ENCODE results near the gene WDPCP. TPM values are rescaled to one million over a fixed set of nuclear protein-coding genes. Genes with fewer than 3 reads are reported as not detected.
"Not testable (repeated sequence)": the region's sequence is repeated elsewhere in the genome, so short reads cannot be mapped to it uniquely, and the experiment has no call there.

The WDPCP gene
- total RNA-seq, 2 experiments from 2014 or later: 10.5 to 12.0 TPM

DNA sequence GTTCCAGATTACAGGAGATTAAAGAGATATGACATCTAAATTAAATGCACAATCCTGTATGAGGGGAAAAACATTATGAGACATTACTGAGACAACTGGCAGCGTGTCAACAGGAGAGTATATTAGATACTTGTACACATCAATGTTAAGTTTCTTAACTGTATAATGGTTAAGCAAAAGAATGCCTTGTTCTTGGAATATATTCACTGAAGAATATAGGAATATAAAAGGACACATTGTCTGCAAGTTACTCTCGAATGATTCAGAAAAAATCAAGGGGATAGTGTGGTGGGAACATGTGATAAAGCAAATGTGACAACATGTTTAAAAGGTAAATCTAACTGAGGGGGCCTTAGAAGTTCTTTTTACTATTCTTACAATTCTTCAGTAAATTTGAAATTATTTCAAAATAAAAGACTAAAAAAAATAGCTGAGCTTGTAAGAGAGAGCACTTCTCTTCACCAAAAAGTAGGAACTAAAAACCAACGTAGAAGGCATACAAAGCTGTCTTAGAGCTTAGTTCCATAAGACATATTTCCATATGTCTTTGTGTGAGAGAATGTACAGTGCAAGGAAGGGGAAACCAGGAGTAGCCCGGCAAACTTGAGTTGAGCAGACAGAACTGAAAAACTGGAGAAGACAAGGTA is 7.5 kb downstream of the WDPCP start:
- DNase-seq (no peak), ATAC-seq (ENCODE audit: low read depth) (no peak)
- no peak overlapping the region for H3K27ac Mint-ChIP-seq
- H3K4me3 Mint-ChIP-seq: no peak overlapping the region
- H3K27me3 Mint-ChIP-seq: no peaks in the 10 kb centered on the region
- no peaks in the 10 kb centered on the region for H3K9me3 Mint-ChIP-seq
- POLR2A ChIA-PET: no interaction called here
- peaks cover 3% of the 10 kb centered on the region for H3K36me3 Mint-ChIP-seq
- H3K4me1 Mint-ChIP-seq: no peaks in the 10 kb centered on the region

- Mint-ChIP-seq H3K9me3 (peaks cover 4% of the 10 kb centered on the region), H3K4me1 (no peaks in the 10 kb centered on the region), H3K36me3 (peaks cover 3% of the 10 kb centered on the region), H3K27me3 (no peaks in the 10 kb centered on the region), H3K27ac (no peak overlapping the region), H3K4me3 (no peak overlapping the region)
- no peak for DNase-seq
- no peak for ATAC-seq (ENCODE audit: low read depth)
- POLR2A ChIA-PET: no interaction called here
Observed at GRCh38 chr2:63578767-63579166, 9.5 kb downstream of the WDPCP start.

DNA sequence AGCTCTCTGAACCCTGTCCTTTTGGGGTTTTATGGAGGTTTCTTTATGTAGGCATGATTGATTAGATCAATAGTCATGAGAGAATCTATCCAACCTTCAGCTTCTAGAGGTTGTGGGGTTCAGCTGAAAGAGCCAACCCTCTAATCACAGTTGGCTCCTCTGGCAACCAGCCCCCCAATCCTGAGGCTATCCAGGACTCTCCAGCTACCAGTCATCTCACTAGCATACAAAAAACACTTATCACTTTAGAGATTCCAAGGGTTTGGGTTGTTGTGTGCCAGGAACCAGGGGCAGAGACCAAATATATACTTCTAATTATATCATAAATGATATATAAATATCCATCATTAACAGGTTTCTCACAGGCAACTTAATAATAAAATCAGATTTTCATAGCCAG is 11.7 kb downstream of the WDPCP start:
- Mint-ChIP-seq H3K27ac (no peak overlapping the region), H3K4me1 (no peaks in the 10 kb centered on the region), H3K9me3 (peaks cover 6% of the 10 kb centered on the region), H3K36me3 (peaks cover 5% of the 10 kb centered on the region), H3K27me3 (no peaks in the 10 kb centered on the region), H3K4me3 (no peak overlapping the region)
- POLR2A ChIA-PET: no interaction called here
- ATAC-seq (ENCODE audit: low read depth) (no peak), DNase-seq (no peak)

DNA sequence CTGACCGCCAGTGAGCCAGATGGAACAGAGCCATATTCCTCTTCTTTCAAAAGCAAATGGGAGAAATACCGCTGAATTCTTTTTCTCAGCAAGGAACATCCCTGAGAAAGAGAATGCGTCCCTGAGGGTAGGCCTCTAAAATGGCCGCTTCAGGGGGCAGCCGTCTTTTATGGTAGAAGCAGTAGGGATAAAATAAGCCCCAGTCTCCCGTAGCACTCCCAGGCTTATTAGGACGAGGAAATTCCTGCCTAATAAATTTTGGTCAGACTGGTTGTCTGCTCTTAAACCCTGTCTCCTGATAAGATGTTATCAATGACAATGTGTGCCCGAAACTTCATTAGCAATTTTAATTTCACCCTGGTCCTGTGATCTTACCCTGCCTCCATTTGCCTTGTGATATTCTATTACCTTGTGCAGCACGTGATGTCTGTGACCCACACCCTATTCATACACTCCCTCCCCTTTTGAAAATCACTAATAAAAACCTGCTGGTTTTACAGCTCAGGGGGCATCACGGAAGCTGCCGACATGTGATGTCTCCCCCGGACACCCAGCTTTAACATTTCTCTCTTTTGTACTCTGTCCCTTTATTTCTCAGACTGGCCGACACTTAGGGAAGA is 14.4 kb downstream of the WDPCP start:
- H3K9me3 Mint-ChIP-seq: peaks cover 12% of the 10 kb centered on the region
- H3K4me1 Mint-ChIP-seq; DNase-seq; ATAC-seq (ENCODE audit: low read depth); H3K27me3 Mint-ChIP-seq; POLR2A ChIA-PET; H3K27ac Mint-ChIP-seq; H3K36me3 Mint-ChIP-seq; H3K4me3 Mint-ChIP-seq: not testable (repeated sequence)

- DNase-seq; H3K27ac Mint-ChIP-seq; POLR2A ChIA-PET; ATAC-seq (ENCODE audit: low read depth); H3K4me3 Mint-ChIP-seq; H3K4me1 Mint-ChIP-seq; H3K27me3 Mint-ChIP-seq: not testable (repeated sequence)
- H3K36me3 Mint-ChIP-seq: peaks cover 12% of the 10 kb centered on the region
- peaks cover 18% of the 10 kb centered on the region for H3K9me3 Mint-ChIP-seq
Observed at GRCh38 chr2:63573026-63573425, 15.3 kb downstream of the WDPCP start.

GRCh38 chr2:63572001-63572400 is 16.3 kb downstream of the WDPCP start:
- no peak overlapping the region for H3K4me3 Mint-ChIP-seq
- peaks cover 22% of the 10 kb centered on the region for H3K9me3 Mint-ChIP-seq
- POLR2A ChIA-PET: no interaction called here
- H3K36me3 Mint-ChIP-seq: peaks cover 14% of the 10 kb centered on the region
- H3K27me3 Mint-ChIP-seq: no peaks in the 10 kb centered on the region
- DNase-seq (no peak), ATAC-seq (ENCODE audit: low read depth) (no peak)
- peaks cover 1% of the 10 kb centered on the region for H3K4me1 Mint-ChIP-seq
- H3K27ac Mint-ChIP-seq: no peak overlapping the region

DNA sequence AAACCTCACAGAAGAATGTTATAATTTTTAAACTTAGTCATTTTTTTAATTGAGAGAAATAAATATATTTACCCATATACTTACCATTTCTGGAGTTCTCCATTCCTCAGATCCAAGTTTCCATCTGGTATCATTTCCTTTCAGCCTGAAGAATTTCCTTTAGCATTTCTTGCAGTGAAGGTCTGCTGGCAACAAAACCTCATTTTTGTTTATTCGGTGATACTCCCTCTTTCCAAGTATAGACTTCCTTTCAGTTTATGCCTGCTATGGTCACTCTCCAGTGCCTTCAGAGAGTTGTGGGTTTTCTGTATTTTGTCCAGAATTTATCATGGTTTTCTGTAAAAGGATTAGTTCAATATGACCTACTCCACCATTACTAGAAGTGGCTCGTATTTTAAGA is 17.0 kb downstream of the WDPCP start:
- peaks cover 24% of the 10 kb centered on the region for H3K9me3 Mint-ChIP-seq
- H3K36me3 Mint-ChIP-seq: peaks cover 14% of the 10 kb centered on the region
- H3K4me3 Mint-ChIP-seq: no peak overlapping the region

GRCh38 chr2:63569740-63570139 is 18.5 kb downstream of the WDPCP start:
- Mint-ChIP-seq H3K9me3 (peaks cover 29% of the 10 kb centered on the region), H3K27me3 (no peaks in the 10 kb centered on the region), H3K27ac (no peak overlapping the region), H3K36me3 (peaks cover 14% of the 10 kb centered on the region), H3K4me1 (peaks cover 1% of the 10 kb centered on the region), H3K4me3 (no peak overlapping the region)
- no peak for ATAC-seq (ENCODE audit: low read depth)
- DNase-seq: no peak
- POLR2A ChIA-PET: no interaction called here

More for the DNA sequence above, 17.0 kb downstream of the WDPCP start:
- Mint-ChIP-seq H3K4me1 (peaks cover 1% of the 10 kb centered on the region), H3K27ac (no peak overlapping the region), H3K27me3 (no peaks in the 10 kb centered on the region)
- POLR2A ChIA-PET: no interaction called here
- DNase-seq: no peak
- no peak for ATAC-seq (ENCODE audit: low read depth)

DNA sequence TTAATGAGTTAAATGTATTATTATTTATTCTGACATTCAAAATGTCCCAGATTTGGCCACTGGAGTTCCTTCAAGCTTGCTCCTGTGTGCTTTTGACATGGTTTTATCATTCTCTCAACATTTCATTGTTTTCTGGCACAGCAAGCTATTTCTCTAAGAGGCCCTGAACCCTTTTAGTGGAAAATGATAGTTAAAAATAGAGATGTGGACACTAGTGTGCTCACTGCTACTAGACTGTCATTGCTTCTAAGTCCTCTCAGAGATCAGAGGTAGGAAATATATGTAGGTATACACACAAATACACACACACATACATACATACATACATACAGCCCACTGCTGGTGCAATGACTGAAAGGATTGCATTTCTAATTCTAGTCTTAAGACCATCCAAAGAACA is 25.5 kb downstream of the WDPCP start:
- ATAC-seq (ENCODE audit: low read depth): no peak

DNA sequence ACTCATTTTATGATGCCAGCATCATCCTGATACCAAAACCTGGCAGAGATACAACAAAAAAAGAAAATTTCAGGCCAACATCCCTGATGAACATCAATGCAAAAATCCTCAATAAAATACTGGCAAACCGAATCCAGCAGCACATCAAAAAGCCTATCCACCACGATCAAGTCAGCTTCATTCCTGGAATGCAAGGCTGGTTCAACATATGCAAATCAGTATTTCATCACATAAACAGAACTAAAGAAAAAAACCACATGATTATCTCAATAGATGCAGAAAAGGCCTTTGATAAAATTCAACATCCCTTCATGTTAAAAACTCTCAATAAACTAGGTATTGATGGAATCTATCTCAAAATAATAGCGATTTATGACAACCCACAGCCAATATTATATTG is 29.4 kb downstream of the WDPCP start:
- not testable (repeated sequence) for H3K4me1 Mint-ChIP-seq; H3K4me3 Mint-ChIP-seq; DNase-seq; H3K27me3 Mint-ChIP-seq; H3K27ac Mint-ChIP-seq; ATAC-seq (ENCODE audit: low read depth)
- Mint-ChIP-seq H3K9me3 (peaks cover 24% of the 10 kb centered on the region), H3K36me3 (peaks cover 28% of the 10 kb centered on the region)
- POLR2A ChIA-PET: interaction anchor here (1.0 kb wide), 1 partner anchor 30 kb away, joined by 4 read pairs; the partner anchor contains the start of genes MDH1 and WDPCP

More for the DNA sequence above, 25.5 kb downstream of the WDPCP start:
- Mint-ChIP-seq H3K9me3 (peaks cover 27% of the 10 kb centered on the region), H3K36me3 (peaks cover 25% of the 10 kb centered on the region), H3K27me3 (no peaks in the 10 kb centered on the region), H3K4me3 (no peak overlapping the region), H3K4me1 (peaks cover 1% of the 10 kb centered on the region), H3K27ac (no peak overlapping the region)
- POLR2A ChIA-PET: no interaction called here
- DNase-seq: no peak

GRCh38 chr2:63557819-63558218 is 30.5 kb downstream of the WDPCP start:
- not testable (repeated sequence) for ATAC-seq (ENCODE audit: low read depth); H3K4me1 Mint-ChIP-seq; H3K4me3 Mint-ChIP-seq; H3K27ac Mint-ChIP-seq; H3K27me3 Mint-ChIP-seq; DNase-seq
- Mint-ChIP-seq H3K9me3 (peaks cover 24% of the 10 kb centered on the region), H3K36me3 (peaks cover 28% of the 10 kb centered on the region)
- POLR2A ChIA-PET: interaction anchor here (1.0 kb wide), 1 partner anchor 31 kb away, joined by 4 read pairs; the partner anchor contains the start of genes MDH1 and WDPCP

DNA sequence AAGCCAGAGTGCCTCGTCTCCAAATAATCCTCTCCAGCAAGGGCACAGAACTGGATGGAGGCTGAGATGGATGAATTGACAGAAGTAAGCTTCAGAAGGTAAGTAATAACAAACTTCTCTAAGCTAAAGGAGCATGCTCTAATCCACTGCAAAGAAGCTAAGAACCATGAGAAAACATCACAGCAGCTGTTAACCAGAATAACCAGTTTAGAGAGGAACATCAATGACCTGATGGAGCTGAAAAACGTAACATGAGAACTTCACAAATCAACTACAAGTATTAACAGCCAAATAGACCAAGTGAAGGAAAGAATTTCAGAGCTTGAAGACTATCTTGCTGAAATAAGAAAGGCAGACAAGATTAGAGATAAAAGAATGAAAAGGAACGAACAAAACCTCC is 32.3 kb downstream of the WDPCP start:
- no peak overlapping the region for H3K4me3 Mint-ChIP-seq
- H3K4me1 Mint-ChIP-seq: peaks cover 2% of the 10 kb centered on the region
- no peak for DNase-seq
- H3K27me3 Mint-ChIP-seq: no peaks in the 10 kb centered on the region
- peaks cover 17% of the 10 kb centered on the region for H3K9me3 Mint-ChIP-seq
- POLR2A ChIA-PET: no interaction called here
- ATAC-seq (ENCODE audit: low read depth): no peak
- peaks cover 21% of the 10 kb centered on the region for H3K36me3 Mint-ChIP-seq
- H3K27ac Mint-ChIP-seq: no peak overlapping the region

DNA sequence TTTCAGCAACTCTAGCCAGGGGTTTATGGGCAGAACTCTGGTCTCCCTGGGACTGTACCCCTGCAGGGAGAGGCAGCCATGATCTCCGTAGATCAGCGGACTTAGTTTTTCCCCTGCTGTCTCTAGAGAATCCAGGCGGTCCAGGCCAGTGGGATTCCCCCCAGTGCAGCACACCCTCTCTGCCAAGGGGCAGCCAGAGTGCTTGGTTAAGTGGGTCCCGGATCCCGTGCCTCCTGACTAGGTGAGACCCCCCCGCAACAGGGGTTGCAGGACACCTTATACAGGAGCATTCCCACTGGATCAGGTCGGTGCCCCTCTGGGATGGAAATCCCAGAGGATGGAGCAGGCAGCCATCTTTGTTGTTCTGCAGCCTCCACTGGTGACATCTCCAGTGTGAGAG is 33.0 kb downstream of the WDPCP start:
- POLR2A ChIA-PET: no interaction called here
- DNase-seq: no peak
- Mint-ChIP-seq H3K27ac (no peak overlapping the region), H3K36me3 (peaks cover 18% of the 10 kb centered on the region), H3K4me1 (peaks cover 3% of the 10 kb centered on the region), H3K4me3 (no peak overlapping the region), H3K27me3 (no peaks in the 10 kb centered on the region), H3K9me3 (peaks cover 16% of the 10 kb centered on the region)
- ATAC-seq (ENCODE audit: low read depth): no peak

GRCh38 chr2:63553049-63553448 is 35.2 kb downstream of the WDPCP start:
- POLR2A ChIA-PET: no interaction called here
- no peak for ATAC-seq (ENCODE audit: low read depth)
- H3K27me3 Mint-ChIP-seq: no peaks in the 10 kb centered on the region

More at GRCh38 chr2:63553049-63553448, 35.2 kb downstream of the WDPCP start:
- Mint-ChIP-seq H3K4me1 (peaks cover 11% of the 10 kb centered on the region), H3K36me3 (peaks cover 8% of the 10 kb centered on the region), H3K9me3 (peaks cover 8% of the 10 kb centered on the region), H3K27ac (no peak overlapping the region), H3K4me3 (no peak overlapping the region)
- no peak for DNase-seq
